ENCODE results near the gene PALD1.

The PALD1 gene

DNA sequence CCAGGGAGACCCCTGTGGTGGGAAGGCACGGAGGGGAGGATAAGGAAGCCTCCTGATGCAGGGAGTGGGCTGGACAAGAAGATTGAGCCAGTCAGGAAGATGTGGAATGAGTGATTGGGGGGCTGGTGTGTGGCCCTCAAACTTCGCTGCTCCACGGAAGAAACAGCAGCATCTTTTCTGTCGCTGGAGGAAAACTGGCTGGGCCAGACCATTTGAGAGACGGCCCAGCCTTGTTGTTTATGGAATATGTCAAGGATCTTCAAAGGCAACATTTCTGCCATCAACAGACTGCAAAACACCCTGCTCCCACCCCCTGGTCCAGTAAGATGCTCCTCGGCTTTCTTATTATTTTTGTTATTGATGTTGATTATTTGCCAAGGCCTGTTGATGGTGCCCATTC lies 29.4 kb downstream of the PALD1 start:
- DNase-seq (ENCODE audit: low spot score): no peak

GRCh38 chr10:70508912-70509756 lies 30.6 kb downstream of the PALD1 start:
- DNase-seq (ENCODE audit: low spot score): no peak

- DNase-seq (ENCODE audit: low spot score): no peak
Observed at GRCh38 chr10:70509757-70510147, 31.2 kb downstream of the PALD1 start.

- DNase-seq (ENCODE audit: low spot score): no peak
Observed at GRCh38 chr10:70510453-70510852, 31.9 kb downstream of the PALD1 start.

DNA sequence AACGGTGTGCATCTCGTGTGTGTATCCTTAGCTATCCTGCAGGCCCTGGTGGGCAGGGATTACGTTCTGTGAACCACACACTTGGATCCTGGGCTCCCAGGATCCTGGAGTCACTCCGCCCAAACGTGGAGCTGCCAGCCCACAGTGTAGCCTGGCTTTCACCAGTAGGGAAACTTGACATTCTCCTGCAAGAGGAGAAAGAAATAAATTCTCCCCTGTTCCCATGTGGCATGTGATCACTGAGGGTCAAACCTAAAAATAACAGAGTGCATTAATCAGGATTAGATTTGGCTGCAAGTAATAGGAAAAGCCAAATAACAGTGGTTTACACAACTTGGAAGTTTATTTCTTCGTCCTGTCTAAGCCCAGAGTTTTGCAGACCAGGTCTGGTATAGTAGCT lies 32.3 kb downstream of the PALD1 start:
- no peak for DNase-seq (ENCODE audit: low spot score)

- no peak for DNase-seq (ENCODE audit: low spot score)
Observed at GRCh38 chr10:70512149-70512639, 33.6 kb downstream of the PALD1 start.

DNA sequence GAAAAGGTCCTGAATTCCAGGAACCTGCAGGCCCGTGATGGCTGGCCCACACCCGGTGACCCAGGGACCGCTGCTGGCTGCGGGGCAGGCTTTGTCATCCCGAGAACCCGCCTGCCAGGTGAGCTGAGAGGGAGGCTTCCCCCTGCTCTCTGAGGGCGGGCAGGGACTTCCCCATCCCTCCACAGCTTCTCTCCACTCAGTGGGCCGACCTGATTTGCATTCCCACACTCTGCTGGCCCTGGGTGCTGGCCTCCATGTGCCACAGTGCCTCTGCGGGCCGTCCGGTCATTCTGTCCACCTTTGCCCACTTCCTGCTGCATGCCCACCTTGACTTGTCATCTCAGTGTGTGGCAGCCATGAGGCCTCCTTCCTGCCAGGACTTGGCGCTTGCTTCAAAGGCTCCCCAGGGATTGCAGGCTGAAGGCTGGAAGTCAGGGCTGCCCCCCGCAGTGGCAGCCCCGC lies 35.3 kb downstream of the PALD1 start:
- DNase-seq (ENCODE audit: low spot score): peak; percentile 8

DNA sequence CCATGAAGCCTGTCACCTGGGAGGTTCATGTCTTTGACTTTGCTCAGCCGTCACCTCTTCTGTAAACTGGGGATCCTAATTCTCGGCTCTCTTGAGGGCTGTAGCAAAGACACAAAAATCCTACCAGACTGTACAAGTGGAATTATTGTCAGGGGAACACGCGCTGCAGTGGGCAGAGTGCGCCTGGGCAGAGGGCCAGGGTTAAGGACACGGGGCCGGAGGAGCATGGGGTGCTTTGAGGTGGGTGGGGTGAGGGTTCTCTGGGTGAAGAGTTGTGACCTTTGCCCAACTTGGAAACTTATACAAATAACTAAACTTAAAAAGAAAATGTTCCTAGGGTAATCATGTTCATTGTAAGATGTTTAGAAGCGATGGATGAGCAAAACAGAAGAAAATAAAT lies 36.0 kb downstream of the PALD1 start:
- DNase-seq (ENCODE audit: low spot score): no peak

DNA sequence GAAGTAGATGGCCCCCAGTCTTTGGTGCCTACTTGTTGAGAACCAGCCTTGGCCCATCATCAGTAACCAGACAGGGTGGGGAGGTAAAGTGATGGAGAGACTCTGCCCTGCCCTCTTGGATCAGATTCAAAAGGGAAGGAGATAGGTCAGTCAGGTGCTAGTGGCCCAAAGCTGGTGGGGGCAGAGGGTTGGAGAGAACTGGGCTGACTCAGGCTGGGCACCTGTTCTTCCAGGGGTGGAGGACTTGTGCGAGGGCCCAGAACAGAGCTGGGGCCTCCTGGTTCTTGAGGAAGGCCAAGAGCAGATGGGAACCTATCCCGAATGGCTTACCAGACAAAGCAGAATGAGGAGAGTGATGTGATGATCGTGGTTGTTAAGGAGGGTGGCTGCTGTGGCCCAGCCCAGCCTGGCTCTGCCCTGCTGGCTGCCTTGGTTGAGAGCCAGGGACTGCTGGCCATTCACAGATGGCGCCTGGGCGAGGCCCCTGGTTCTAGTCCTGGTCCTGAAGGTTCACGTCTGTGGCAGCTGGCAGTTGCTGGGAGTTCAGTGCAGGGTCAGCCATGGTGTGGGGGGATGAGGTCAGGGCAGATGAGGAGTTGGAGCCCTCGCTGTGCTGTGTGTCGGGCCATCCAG lies 36.6 kb downstream of the PALD1 start:
- DNase-seq (ENCODE audit: low spot score): no peak

GRCh38 chr10:70518695-70519094 lies 40.1 kb downstream of the PALD1 start:
- no peak for DNase-seq (ENCODE audit: low spot score)

DNA sequence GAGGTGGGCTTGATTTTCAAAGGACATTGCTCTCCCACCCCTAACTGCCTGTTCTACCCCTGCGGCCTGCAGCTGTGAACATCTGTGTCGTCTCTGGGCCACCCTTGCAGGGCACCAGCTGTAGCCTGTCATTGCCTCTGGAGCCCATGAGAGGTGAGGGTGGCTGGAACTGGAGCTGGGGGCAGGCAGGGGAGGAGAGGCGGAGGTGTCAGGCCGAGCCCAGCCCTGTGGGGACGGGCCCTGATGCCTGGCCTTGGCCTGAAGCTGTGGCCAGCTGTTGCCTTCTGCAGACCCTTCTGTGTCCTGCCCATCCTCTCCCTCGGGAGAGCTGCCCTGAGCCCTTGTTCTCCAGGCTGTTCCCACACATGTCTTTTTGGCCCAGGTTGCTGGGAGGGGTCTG lies 44.5 kb downstream of the PALD1 start:
- no peak for DNase-seq (ENCODE audit: low spot score)

DNA sequence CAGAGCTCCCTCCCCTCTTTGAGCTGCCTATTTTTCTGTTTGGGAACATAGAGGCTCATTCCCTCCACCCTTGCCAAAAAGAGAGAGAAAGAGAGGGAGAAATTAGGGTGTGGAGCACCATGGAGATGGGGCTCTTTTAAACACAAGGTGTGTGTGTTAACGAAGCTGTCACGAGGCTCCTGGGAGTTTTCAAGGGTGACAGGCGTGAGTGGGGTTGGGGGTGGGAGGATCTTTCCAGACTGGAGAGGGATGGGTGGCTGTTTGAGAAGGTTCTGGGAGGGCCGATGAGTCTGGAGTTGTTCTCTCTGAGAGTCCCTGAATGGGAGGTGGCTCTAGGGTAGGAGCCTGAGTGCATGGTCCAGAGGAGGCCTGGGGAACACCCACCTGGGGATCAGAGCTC lies 45.0 kb downstream of the PALD1 start:
- DNase-seq (ENCODE audit: low spot score): no peak

GRCh38 chr10:70528314-70528713 lies 49.7 kb downstream of the PALD1 start:
- DNase-seq (ENCODE audit: low spot score): no peak

GRCh38 chr10:70528741-70529362 lies 50.3 kb downstream of the PALD1 start:
- DNase-seq (ENCODE audit: low spot score): peak; percentile 15

- no peak for DNase-seq (ENCODE audit: low spot score)
Observed at GRCh38 chr10:70529848-70530247, 51.3 kb downstream of the PALD1 start.

GRCh38 chr10:70530315-70530714 lies 51.7 kb downstream of the PALD1 start:
- DNase-seq (ENCODE audit: low spot score): no peak

GRCh38 chr10:70532554-70533188 lies 54.1 kb downstream of the PALD1 start:
- no peak for DNase-seq (ENCODE audit: low spot score)

GRCh38 chr10:70533189-70533558 lies 54.6 kb downstream of the PALD1 start:
- no peak for DNase-seq (ENCODE audit: low spot score)

- no peak for DNase-seq (ENCODE audit: low spot score)
Observed at GRCh38 chr10:70534281-70534680, 55.7 kb downstream of the PALD1 start.

- DNase-seq (ENCODE audit: low spot score): no peak
Observed at GRCh38 chr10:70535001-70535400, 56.4 kb downstream of the PALD1 start.

DNA sequence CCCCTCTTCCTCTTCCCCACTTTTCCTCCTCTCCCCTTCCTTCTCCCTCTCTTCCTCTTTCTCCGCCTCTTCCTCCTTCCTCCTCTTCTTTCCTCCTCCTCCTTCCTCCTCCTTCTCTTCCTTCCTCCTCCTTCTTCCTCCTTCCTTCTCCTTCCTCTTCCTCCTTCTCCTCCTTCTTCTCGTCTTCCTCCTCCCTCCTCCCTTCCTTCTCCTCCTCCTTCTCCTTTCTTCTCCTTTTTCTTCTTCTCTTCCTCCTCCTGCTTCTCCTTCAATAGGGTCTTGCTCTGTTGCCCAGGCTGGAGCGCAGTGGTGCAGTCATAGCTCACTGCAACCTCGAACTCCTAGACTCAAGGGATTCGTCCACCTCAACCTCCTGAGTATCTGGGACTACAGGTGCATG lies 56.9 kb downstream of the PALD1 start:
- no peak for DNase-seq (ENCODE audit: low spot score)

- no peak for DNase-seq (ENCODE audit: low spot score)
Observed at GRCh38 chr10:70536196-70536861, 57.8 kb downstream of the PALD1 start.

All from activated CD4-positive, alpha-beta T cell treated with anti-CD3 and anti-CD28 coated beads, Interleukin-2, Interleukin-4, amounts not matched to agents 100 ng/mL and 50 ng/mL, durations not matched to agents 16 hours and 8 hours (primary cell).